LNCAP (cell line): ENCODE data around the gene CFAP20DC.

ENCODE experiments used
- CTCF ChIP-seq: fragments of 450-650 bp; IDR thresholded peaks from 2 replicates; pipeline ENCODE4 v1.5.1; 2017; ENCODE audit warnings: mild to moderate bottlenecking

CFAP20DC gene

GRCh38 chr3:58751882-58752567, 297.8 kb downstream of the CFAP20DC start:
- no peak for TF ChIP-seq CTCF

- TF ChIP-seq CTCF = no peak
Measured at GRCh38 chr3:58751235-58751634, 298.6 kb downstream of the CFAP20DC start.

- no peak for TF ChIP-seq CTCF
Measured at GRCh38 chr3:58749948-58750347, 299.9 kb downstream of the CFAP20DC start.

GRCh38 chr3:58748024-58748423, 301.8 kb downstream of the CFAP20DC start:
- TF ChIP-seq CTCF = no peak

GRCh38 chr3:58746758-58747157, 303.1 kb downstream of the CFAP20DC start:
- no peak for TF ChIP-seq CTCF

- TF ChIP-seq CTCF = no peak
Measured at GRCh38 chr3:58743296-58743695, 306.5 kb downstream of the CFAP20DC start.

- no peak for TF ChIP-seq CTCF
Measured at GRCh38 chr3:58742239-58742638, 307.6 kb downstream of the CFAP20DC start.

- TF ChIP-seq CTCF = no peak
Measured at GRCh38 chr3:58737644-58738043, 312.2 kb downstream of the CFAP20DC start.
